Measurements from ENCODE around the gene ANO3.

DNA sequence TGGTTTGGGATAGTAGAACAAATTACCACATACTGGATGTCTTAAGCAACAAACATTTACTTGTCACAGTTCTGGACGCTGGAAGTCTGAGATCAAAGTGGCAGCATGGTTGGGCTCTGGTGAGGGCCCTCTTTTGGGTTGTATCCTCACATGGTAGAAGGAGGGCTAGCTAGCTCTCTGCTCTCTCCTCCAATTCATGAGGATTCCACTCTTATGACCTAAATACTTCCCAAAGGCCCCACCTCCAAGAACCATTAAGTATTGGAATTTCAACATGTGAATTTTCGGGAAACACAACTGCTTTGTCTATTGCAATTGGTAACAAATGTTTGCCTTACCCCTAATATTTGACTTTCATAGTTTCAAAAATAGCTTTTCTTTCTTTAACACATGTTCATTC lies 187.5 kb downstream of the ANO3 start:
- TF ChIP-seq YY1 (IDR thresholded peaks at IDR 0.05; ENCODE audit: insufficient read depth, insufficient read length) (no peak), ZNF274 (IDR thresholded peaks at IDR 0.05; ENCODE audit: low read depth, low read length) (no peak), SUZ12 (IDR thresholded peaks at IDR 0.05; ENCODE audit: extremely low read depth, insufficient read depth, insufficient read length) (no peak)

All from NT2/D1 (cell line).